SK-N-SH (cell line): Measurements from ENCODE around the gene EPO. TPM values are rescaled to one million over a fixed set of nuclear protein-coding genes. Genes with fewer than 3 reads are reported as not detected.
A peak's percentile ranks its signal among the peaks of the same experiment; 100 is the strongest.

Experiments
- CTCF ChIA-PET: fragments of 300-600, 350-600 bp; formaldehyde crosslinking; extraction: SDS; loops from one replicate; lab custom pipeline; 2021; lab: Yijun Ruan, JAX
- POLR2A ChIA-PET: fragments of 350-600 bp; sonication (Branson Sonifier 250); formaldehyde crosslinking; extraction: SDS; loops from one replicate; lab custom pipeline; 2020; ENCODE audit warnings: antibody characterized with exemption, inconsistent platforms; lab: Yijun Ruan, JAX
- DNase-seq: peaks from one replicate; pipeline ENCODE4 v3.0.0; 2012
- H2AFZ ChIP-seq: fragments of 200-600 bp; sonication (generic); 2 replicates; pipeline ENCODE4 v1.8.1; 2016; ENCODE audit warnings: antibody characterized with exemption, mild to moderate bottlenecking, low read depth
- H3F3A ChIP-seq: fragments of 200-600 bp; sonication (generic); replicated peaks from 2 replicates; pipeline ENCODE3; 2016; ENCODE audit warnings: antibody characterized with exemption, mild to moderate bottlenecking; ENCODE audit not compliant: insufficient read depth
- H3K27ac ChIP-seq, 2 experiments: fragments of 200-500 bp in 1 of 2; fragments of 200-600 bp in 1 of 2; sonication (Bioruptor generic) in 1 of 2; sonication (generic), shearing (Covaris generic) in 1 of 2; 2 replicates each; pipeline versions ENCODE4 v1.5.1 to v1.6.1; 2014 to 2016; ENCODE audit warnings: low read depth in 2 of 2, inconsistent platforms in 1 of 2, low read length in 1 of 2, mild to moderate bottlenecking in 1 of 2, mixed read lengths in 1 of 2
- H3K27me3 ChIP-seq: fragments of 200-600 bp; sonication (generic), shearing (Covaris generic); 2 replicates; pipeline ENCODE4 v1.6.1; 2016; ENCODE audit warnings: mixed run types; ENCODE audit not compliant: insufficient read depth
- H3K36me3 ChIP-seq, 2 experiments: fragments of 200-500 bp in 1 of 2; fragments of 200-600 bp in 1 of 2; sonication (Bioruptor generic) in 1 of 2; sonication (generic) in 1 of 2; replicated peaks in 1 of 2; 2 replicates each; pipeline versions ENCODE3 to v1.5.1; 2014 to 2016; ENCODE audit warnings: low read length in 1 of 2, mild to moderate bottlenecking in 1 of 2; ENCODE audit not compliant: insufficient read depth in 2 of 2, control insufficient read depth in 1 of 2
- H3K4me1 ChIP-seq, 2 experiments: fragments of 200-500 bp in 1 of 2; fragments of 200-600 bp in 1 of 2; sonication (Bioruptor generic) in 1 of 2; sonication (generic), shearing (Covaris generic) in 1 of 2; 2 replicates each; pipeline versions ENCODE4 v1.5.1 to v1.6.1; 2014 to 2016; ENCODE audit warnings: low read depth in 1 of 2, low read length in 1 of 2, mixed run types in 1 of 2; ENCODE audit not compliant: insufficient read depth in 2 of 2, control insufficient read depth in 1 of 2
- H3K4me2 ChIP-seq: fragments of 200-600 bp; sonication (generic), shearing (Covaris generic); 2 replicates; pipeline ENCODE4 v1.6.1; 2017; ENCODE audit warnings: mixed run types
- H3K4me3 ChIP-seq, 2 experiments: fragments of 200-500 bp in 1 of 2; fragments of 200-600 bp in 1 of 2; sonication (Bioruptor generic) in 1 of 2; sonication (generic), shearing (Covaris generic) in 1 of 2; 2 replicates each; pipeline versions ENCODE4 v1.5.1 to v1.8.1; 2014 to 2016; ENCODE audit warnings: low read depth in 2 of 2, inconsistent platforms in 1 of 2, low read length in 1 of 2, mild to moderate bottlenecking in 1 of 2, mixed read lengths in 1 of 2, moderate library complexity in 1 of 2
- H3K79me2 ChIP-seq: fragments of 200-600 bp; sonication (generic); 2 replicates; pipeline ENCODE4 v1.8.1; 2017; ENCODE audit warnings: mild to moderate bottlenecking; ENCODE audit not compliant: insufficient read depth
- H3K9ac ChIP-seq: fragments of 200-600 bp; sonication (generic); 2 replicates; pipeline ENCODE4 v1.6.1; 2017; ENCODE audit warnings: mixed run types
- H3K9me2 ChIP-seq: fragments of 200-600 bp; sonication (generic); 2 replicates; pipeline ENCODE4 v1.6.1; 2017; ENCODE audit warnings: mixed run types
- H3K9me3 ChIP-seq: fragments of 200-600 bp; sonication (generic); 2 replicates; pipeline ENCODE4 v1.6.1; 2017; ENCODE audit warnings: mixed run types, mild to moderate bottlenecking, moderate library complexity
- H4K20me1 ChIP-seq: fragments of 200-600 bp; sonication (generic); 2 replicates; pipeline ENCODE4 v1.6.1; 2017; ENCODE audit warnings: mild to moderate bottlenecking, mixed run types; ENCODE audit not compliant: insufficient read depth
- CHD2 ChIP-seq: fragments of 150-350 bp; IDR thresholded peaks from 2 replicates; pipeline ENCODE4 v1.6.1; 2018; ENCODE audit warnings: low read length; ENCODE audit not compliant: partially characterized antibody
- ELF1 ChIP-seq: IDR thresholded peaks from 2 replicates; pipeline ENCODE4 v1.4.0; 2012
- EP300 ChIP-seq, 2 experiments: IDR thresholded peaks; 2 replicates each; pipeline versions ENCODE4 v1.4.0 to v1.6.1; 2012; ENCODE audit warnings: borderline replicate concordance in 1 of 2, low read depth in 1 of 2, low read length in 1 of 2
- EZH2phosphoT487 ChIP-seq: fragments of 200-600 bp; sonication (generic); IDR thresholded peaks from 2 replicates; pipeline ENCODE4 v1.6.1; 2017; ENCODE audit warnings: low read depth, mixed run types, mild to moderate bottlenecking, antibody characterized with exemption, moderate library complexity, borderline replicate concordance
- FOXJ3 ChIP-seq: sonication (generic); formaldehyde crosslinking; IDR thresholded peaks from 2 replicates; pipeline ENCODE4 v1.5.1; 2020; ENCODE audit warnings: mild to moderate bottlenecking, missing genetic modification reagents
- GATA2 ChIP-seq: sonication (generic); formaldehyde crosslinking; IDR thresholded peaks from 2 replicates; pipeline ENCODE4 v1.5.0; 2020; ENCODE audit warnings: mild to moderate bottlenecking, missing genetic modification reagents
- JUND ChIP-seq: IDR thresholded peaks from 2 replicates; pipeline ENCODE4 v1.4.0; 2012
- NFIC ChIP-seq: IDR thresholded peaks from 2 replicates; pipeline ENCODE4 v1.4.0; 2012; ENCODE audit warnings: borderline replicate concordance
- NRF1 ChIP-seq: IDR thresholded peaks from 2 replicates; pipeline ENCODE4 v1.6.1; 2012; ENCODE audit warnings: low read depth, mild to moderate bottlenecking, low read length
- RAD21 ChIP-seq: IDR thresholded peaks from 2 replicates; pipeline ENCODE4 v1.6.1; 2012; ENCODE audit warnings: mild to moderate bottlenecking, low read length
- RCOR1 ChIP-seq: fragments of 150-350 bp; IDR thresholded peaks from 2 replicates; pipeline ENCODE4 v1.6.1; 2017; ENCODE audit warnings: antibody characterized with exemption, low read length
- SIN3A ChIP-seq: IDR thresholded peaks from 2 replicates; pipeline ENCODE4 v1.6.1; 2012; ENCODE audit warnings: low read depth, mild to moderate bottlenecking, low read length, moderate library complexity, borderline replicate concordance
- TAF1 ChIP-seq: IDR thresholded peaks from 2 replicates; pipeline ENCODE4 v1.6.1; 2012; ENCODE audit warnings: low read depth, mild to moderate bottlenecking, low read length, moderate library complexity, borderline replicate concordance
- TCF12 ChIP-seq: IDR thresholded peaks from 2 replicates; pipeline ENCODE4 v1.4.0; 2012
- YY1 ChIP-seq: IDR thresholded peaks from 2 replicates; pipeline ENCODE4 v1.4.0; 2012; ENCODE audit warnings: low read depth, mild to moderate bottlenecking
- WGBS: methylation state at CpG from one replicate; pipeline ENCODE4 v1.1.6; 2017; ENCODE audit warnings: low lambda C conversion rate; 5-methylcytosine and 5-hydroxymethylcytosine counted together
- polyA plus RNA-seq, 3 experiments: library from polyadenylated mRNA; depleted of rRNA; stranded (reverse); fragments of >200 nt; gene quantifications; 2 replicates each; pipeline ENCODE4 v1.2.3, GENCODE V29; 2012
- TF ChIP-seq, protein P1 (sequence below): fragments of 200-600 bp; sonication (generic); IDR thresholded peaks from 2 replicates; pipeline ENCODE4 v1.6.1; 2017; ENCODE audit warnings: antibody characterized with exemption, mild to moderate bottlenecking, moderate library complexity
- TF ChIP-seq, protein P2 (sequence below): IDR thresholded peaks from 2 replicates; pipeline ENCODE4 v1.4.0; 2012; ENCODE audit warnings: low read depth, borderline replicate concordance
- TF ChIP-seq, protein P3 (sequence below): IDR thresholded peaks from 2 replicates; pipeline ENCODE4; 2012
- TF ChIP-seq, protein P4 (sequence below): IDR thresholded peaks from 2 replicates; pipeline ENCODE4 v1.4.0; 2012; ENCODE audit warnings: low read depth, borderline replicate concordance

EPO gene
- polyA plus RNA-seq, 1 of the 3 experiments (the other 2 are of a cell fraction), result not detected

DNA sequence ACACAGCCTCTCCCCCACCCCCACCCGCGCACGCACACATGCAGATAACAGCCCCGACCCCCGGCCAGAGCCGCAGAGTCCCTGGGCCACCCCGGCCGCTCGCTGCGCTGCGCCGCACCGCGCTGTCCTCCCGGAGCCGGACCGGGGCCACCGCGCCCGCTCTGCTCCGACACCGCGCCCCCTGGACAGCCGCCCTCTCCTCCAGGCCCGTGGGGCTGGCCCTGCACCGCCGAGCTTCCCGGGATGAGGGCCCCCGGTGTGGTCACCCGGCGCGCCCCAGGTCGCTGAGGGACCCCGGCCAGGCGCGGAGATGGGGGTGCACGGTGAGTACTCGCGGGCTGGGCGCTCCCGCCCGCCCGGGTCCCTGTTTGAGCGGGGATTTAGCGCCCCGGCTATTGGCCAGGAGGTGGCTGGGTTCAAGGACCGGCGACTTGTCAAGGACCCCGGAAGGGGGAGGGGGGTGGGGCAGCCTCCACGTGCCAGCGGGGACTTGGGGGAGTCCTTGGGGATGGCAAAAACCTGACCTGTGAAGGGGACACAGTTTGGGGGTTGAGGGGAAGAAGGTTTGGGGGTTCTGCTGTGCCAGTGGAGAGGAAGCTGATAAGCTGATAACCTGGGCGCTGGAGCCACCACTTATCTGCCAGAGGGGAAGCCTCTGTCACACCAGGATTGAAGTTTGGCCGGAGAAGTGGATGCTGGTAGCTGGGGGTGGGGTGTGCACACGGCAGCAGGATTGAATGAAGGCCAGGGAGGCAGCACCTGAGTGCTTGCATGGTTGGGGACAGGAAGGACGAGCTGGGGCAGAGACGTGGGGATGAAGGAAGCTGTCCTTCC, 620 bp downstream of the EPO start:
- H3K27me3 ChIP-seq, result peaks cover 28% of the 10 kb centered on the region
- no peak overlapping the region for H2AFZ ChIP-seq
- 18% methylated on average over 24 of the region's 56 CpGs for WGBS
- H3F3A ChIP-seq, result peaks cover 8% of the 10 kb centered on the region
- peaks cover 0 to 3% of the 10 kb centered on the region in 2 experiments; a peak in 1 of 4 replicates for H3K4me1 ChIP-seq
- POLR2A ChIA-PET, result interaction anchor here (0.8 to 2.8 kb wide), 2 partner anchors 15 to 154 kb away, joined by 3 to 9 read pairs; partner anchors contain the start of genes POP7 and SRRT
- no peak overlapping the region for H3K27ac ChIP-seq
- no peaks in the 10 kb centered on the region for H3K9me2 ChIP-seq
- no peaks in the 10 kb centered on the region for H4K20me1 ChIP-seq
- DNase-seq, result peak; percentile 83
- no peaks in the 10 kb centered on the region for H3K36me3 ChIP-seq
- peak overlapping the region; percentile 61 for H3K4me2 ChIP-seq
- H3K4me3 ChIP-seq, result peak overlapping the region; percentile 20 to 29; a peak in 2 of 4 replicates
- H3K79me2 ChIP-seq, result no peaks in the 10 kb centered on the region
- CTCF ChIA-PET, result interaction anchor here (0.5 to 13.0 kb wide), 21 partner anchors 12 to 472 kb away, joined by 3 to 344 read pairs (median 4); partner anchors contain the start of genes EPHB4, POP7 and SLC12A9
- TF ChIP-seq YY1 (no peak), NRF1 (no peak), GATA2 (CRISPR knock-in tag) (no peak), NFIC (no peak), SIN3A (no peak), FOXJ3 (no peak), EZH2phosphoT487 (no peak), RAD21 (no peak)
- TF ChIP-seq, protein P1, sequence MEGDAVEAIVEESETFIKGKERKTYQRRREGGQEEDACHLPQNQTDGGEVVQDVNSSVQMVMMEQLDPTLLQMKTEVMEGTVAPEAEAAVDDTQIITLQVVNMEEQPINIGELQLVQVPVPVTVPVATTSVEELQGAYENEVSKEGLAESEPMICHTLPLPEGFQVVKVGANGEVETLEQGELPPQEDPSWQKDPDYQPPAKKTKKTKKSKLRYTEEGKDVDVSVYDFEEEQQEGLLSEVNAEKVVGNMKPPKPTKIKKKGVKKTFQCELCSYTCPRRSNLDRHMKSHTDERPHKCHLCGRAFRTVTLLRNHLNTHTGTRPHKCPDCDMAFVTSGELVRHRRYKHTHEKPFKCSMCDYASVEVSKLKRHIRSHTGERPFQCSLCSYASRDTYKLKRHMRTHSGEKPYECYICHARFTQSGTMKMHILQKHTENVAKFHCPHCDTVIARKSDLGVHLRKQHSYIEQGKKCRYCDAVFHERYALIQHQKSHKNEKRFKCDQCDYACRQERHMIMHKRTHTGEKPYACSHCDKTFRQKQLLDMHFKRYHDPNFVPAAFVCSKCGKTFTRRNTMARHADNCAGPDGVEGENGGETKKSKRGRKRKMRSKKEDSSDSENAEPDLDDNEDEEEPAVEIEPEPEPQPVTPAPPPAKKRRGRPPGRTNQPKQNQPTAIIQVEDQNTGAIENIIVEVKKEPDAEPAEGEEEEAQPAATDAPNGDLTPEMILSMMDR, result no peak
- TF ChIP-seq, protein P2, sequence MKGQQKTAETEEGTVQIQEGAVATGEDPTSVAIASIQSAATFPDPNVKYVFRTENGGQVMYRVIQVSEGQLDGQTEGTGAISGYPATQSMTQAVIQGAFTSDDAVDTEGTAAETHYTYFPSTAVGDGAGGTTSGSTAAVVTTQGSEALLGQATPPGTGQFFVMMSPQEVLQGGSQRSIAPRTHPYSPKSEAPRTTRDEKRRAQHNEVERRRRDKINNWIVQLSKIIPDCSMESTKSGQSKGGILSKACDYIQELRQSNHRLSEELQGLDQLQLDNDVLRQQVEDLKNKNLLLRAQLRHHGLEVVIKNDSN, result no peak
- H3K9ac ChIP-seq, result no peak overlapping the region
- no peaks in the 10 kb centered on the region for H3K9me3 ChIP-seq

DNA sequence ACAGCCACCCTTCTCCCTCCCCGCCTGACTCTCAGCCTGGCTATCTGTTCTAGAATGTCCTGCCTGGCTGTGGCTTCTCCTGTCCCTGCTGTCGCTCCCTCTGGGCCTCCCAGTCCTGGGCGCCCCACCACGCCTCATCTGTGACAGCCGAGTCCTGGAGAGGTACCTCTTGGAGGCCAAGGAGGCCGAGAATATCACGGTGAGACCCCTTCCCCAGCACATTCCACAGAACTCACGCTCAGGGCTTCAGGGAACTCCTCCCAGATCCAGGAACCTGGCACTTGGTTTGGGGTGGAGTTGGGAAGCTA, 1.2 kb downstream of the EPO start:
- Histone ChIP-seq H3K9me2 (no peaks in the 10 kb centered on the region), H3K4me2 (no peak overlapping the region), H3K4me3 (no peak overlapping the region)
- TF ChIP-seq, protein P2, result no peak
- TF ChIP-seq EP300 (IDR thresholded peaks at IDR 0.05; ENCODE audit: borderline replicate concordance in 1 of 2, low read depth in 1 of 2, low read length in 1 of 2), result no peak
- TF ChIP-seq ELF1, result no peak
- TF ChIP-seq EZH2phosphoT487, result no peak
- no peak for TF ChIP-seq TAF1
- TF ChIP-seq TCF12, result no peak
- TF ChIP-seq CHD2, result no peak
- TF ChIP-seq NRF1, result no peak
- TF ChIP-seq, protein P3, sequence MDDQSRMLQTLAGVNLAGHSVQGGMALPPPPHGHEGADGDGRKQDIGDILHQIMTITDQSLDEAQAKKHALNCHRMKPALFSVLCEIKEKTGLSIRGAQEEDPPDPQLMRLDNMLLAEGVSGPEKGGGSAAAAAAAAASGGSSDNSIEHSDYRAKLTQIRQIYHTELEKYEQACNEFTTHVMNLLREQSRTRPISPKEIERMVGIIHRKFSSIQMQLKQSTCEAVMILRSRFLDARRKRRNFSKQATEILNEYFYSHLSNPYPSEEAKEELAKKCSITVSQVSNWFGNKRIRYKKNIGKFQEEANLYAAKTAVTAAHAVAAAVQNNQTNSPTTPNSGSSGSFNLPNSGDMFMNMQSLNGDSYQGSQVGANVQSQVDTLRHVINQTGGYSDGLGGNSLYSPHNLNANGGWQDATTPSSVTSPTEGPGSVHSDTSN, result no peak
- TF ChIP-seq, protein P4, sequence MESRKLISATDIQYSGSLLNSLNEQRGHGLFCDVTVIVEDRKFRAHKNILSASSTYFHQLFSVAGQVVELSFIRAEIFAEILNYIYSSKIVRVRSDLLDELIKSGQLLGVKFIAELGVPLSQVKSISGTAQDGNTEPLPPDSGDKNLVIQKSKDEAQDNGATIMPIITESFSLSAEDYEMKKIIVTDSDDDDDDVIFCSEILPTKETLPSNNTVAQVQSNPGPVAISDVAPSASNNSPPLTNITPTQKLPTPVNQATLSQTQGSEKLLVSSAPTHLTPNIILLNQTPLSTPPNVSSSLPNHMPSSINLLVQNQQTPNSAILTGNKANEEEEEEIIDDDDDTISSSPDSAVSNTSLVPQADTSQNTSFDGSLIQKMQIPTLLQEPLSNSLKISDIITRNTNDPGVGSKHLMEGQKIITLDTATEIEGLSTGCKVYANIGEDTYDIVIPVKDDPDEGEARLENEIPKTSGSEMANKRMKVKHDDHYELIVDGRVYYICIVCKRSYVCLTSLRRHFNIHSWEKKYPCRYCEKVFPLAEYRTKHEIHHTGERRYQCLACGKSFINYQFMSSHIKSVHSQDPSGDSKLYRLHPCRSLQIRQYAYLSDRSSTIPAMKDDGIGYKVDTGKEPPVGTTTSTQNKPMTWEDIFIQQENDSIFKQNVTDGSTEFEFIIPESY, result no peak
- TF ChIP-seq YY1, result no peak
- TF ChIP-seq RCOR1, result no peak
- no peak for TF ChIP-seq JUND
- TF ChIP-seq, all 33 proteins: peak for 0
- H3K27me3 ChIP-seq, result peaks cover 28% of the 10 kb centered on the region
- 81% methylated on average over 8 of the region's 8 CpGs for WGBS
- no peaks in the 10 kb centered on the region for H3K36me3 ChIP-seq
- H3K79me2 ChIP-seq, result no peaks in the 10 kb centered on the region
- no peak overlapping the region for H3K27ac ChIP-seq
- ChIA-PET POLR2A (interaction anchor here (0.8 to 2.8 kb wide), 2 partner anchors 15 to 153 kb away, joined by 3 to 9 read pairs; partner anchors contain the start of genes POP7 and SRRT), CTCF (interaction anchor here (0.7 to 13.0 kb wide), 12 partner anchors 13 to 162 kb away, joined by 3 to 344 read pairs (median 6); partner anchors contain the start of genes EPHB4, POP7 and SLC12A9)
- no peaks in the 10 kb centered on the region for H3K9me3 ChIP-seq
- H4K20me1 ChIP-seq, result no peaks in the 10 kb centered on the region
- no peak for DNase-seq
- peaks cover 8% of the 10 kb centered on the region for H3F3A ChIP-seq
- no peak overlapping the region for H2AFZ ChIP-seq
- peaks cover 0 to 3% of the 10 kb centered on the region in 2 experiments; a peak in 1 of 4 replicates for H3K4me1 ChIP-seq
- H3K9ac ChIP-seq, result no peak overlapping the region
